GM12891 (cell line): ENCODE measurements around the gene SF3B3.
A peak's percentile ranks its signal among the peaks of the same experiment; 100 is the strongest.

Experiments
- DNase-seq: peaks from one replicate; pipeline ENCODE4 v3.0.0; 2011; ENCODE audit warnings: low spot score; ENCODE audit not compliant: insufficient read length
- FAIRE-seq: peaks from 2 replicates; lab custom pipeline; 2011; peaks lifted over from hg19 to GRCh38; lab: Jason Lieb, UNC
- PAX5 ChIP-seq: IDR thresholded peaks from 2 replicates; pipeline ENCODE4 v1.6.1; 2011; ENCODE audit warnings: low read length, moderate library complexity, mild to moderate bottlenecking; ENCODE audit not compliant: insufficient read depth, severe bottlenecking
- POLR2A ChIP-seq: IDR thresholded peaks from 2 replicates; pipeline ENCODE4 v1.6.1; 2011; ENCODE audit warnings: low read depth, low read length, control low read depth
- POLR2AphosphoS5 ChIP-seq: IDR thresholded peaks from 2 replicates; pipeline ENCODE4 v1.6.1; 2011; ENCODE audit warnings: low read depth, low read length, control low read depth
- POU2F2 ChIP-seq: IDR thresholded peaks from 2 replicates; pipeline ENCODE4 v1.6.1; 2011; ENCODE audit warnings: low read depth, mild to moderate bottlenecking, control low read depth, low read length, moderate library complexity
- SPI1 ChIP-seq: IDR thresholded peaks from 2 replicates; pipeline ENCODE4 v1.6.1; 2011; ENCODE audit warnings: low read depth, low read length, control low read depth
- TAF1 ChIP-seq: IDR thresholded peaks from 2 replicates; pipeline ENCODE4 v1.6.1; 2011; ENCODE audit warnings: low read depth, low read length, control low read depth

SF3B3 gene

DNA sequence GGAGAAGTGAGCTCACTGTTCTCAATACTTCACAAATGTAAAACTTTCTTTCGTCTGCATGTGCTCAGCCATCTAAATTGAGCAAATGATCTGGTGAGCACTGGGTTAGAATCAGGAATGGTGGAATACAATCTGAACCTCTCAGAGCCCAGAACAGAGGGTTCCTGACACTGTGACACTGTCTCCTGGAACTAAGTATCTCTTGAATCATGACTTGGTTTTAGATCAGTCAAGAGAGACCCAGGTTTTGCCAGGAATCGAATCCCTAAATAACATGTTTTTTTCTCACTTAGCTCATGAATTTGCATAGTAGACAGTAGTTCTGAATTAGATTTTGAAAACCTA lies 49.3 kb downstream of the SF3B3 start:
- DNase-seq (no peak), FAIRE-seq (no peak)
- TF ChIP-seq POU2F2 (no peak), SPI1 (no peak), PAX5 (no peak), TAF1 (no peak), POLR2A (no peak), POLR2AphosphoS5 (no peak)

GRCh38 chr16:70573451-70574121 lies 50.0 kb downstream of the SF3B3 start:
- no peak for DNase-seq
- TF ChIP-seq POLR2AphosphoS5 (0 out of 2 replicates have a peak, but pooled peaks have one; percentile 15), SPI1 (no peak), PAX5 (no peak), POU2F2 (no peak)
- no peak for FAIRE-seq

DNA sequence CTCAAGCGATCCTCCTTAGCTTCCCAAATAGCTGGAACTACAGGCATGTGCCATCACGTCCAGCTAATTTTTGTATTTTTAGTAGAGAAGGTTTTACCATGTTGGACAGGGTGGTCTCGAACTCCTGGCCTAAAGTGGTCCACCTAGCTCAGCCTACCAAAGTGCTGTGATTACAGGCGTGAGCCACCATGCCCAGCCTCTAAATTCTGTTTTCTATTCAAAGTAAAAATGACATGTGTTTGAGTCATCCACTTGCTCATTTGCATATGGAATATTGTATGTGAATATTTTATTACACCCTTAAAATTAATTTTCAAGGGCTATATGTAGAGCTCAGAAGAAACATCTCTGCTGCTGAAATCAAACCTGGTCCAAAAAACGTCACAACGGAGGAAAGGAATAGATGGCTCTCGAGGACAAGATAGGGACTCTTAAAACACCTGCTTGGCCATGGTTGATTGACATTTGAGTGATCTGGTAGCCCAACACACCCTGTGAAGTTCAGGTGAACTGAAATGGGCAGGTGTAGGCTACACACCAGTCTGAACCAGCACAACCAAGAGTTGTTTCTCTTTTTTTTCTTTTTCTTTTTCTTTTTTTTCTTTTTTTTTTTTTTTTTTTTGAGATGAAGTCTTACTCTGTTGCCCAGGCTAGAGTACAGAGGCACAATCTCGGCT lies 51.1 kb downstream of the SF3B3 start:
- TF ChIP-seq PAX5, result no peak
- no peak for TF ChIP-seq TAF1
- TF ChIP-seq POLR2AphosphoS5, result no peak
- FAIRE-seq (no peak), DNase-seq (no peak)

GRCh38 chr16:70575376-70575775 lies 51.8 kb downstream of the SF3B3 start:
- DNase-seq (no peak), FAIRE-seq (no peak)
- no peak for TF ChIP-seq PAX5
- no peak for TF ChIP-seq POLR2AphosphoS5
- TF ChIP-seq POLR2A, result 0 out of 2 replicates have a peak, but pooled peaks have one; percentile 0
- no peak for TF ChIP-seq POU2F2
- no peak for TF ChIP-seq SPI1

GRCh38 chr16:70576431-70577255 lies 53.0 kb downstream of the SF3B3 start:
- TF ChIP-seq SPI1 (0 out of 2 replicates have a peak, but pooled peaks have one; percentile 16), POLR2A (no peak), POU2F2 (no peak), TAF1 (no peak), POLR2AphosphoS5 (peak; percentile 68; the same call in 1 of the 2 replicates), PAX5 (no peak)
- DNase-seq (no peak), FAIRE-seq (peak; percentile 57)

DNA sequence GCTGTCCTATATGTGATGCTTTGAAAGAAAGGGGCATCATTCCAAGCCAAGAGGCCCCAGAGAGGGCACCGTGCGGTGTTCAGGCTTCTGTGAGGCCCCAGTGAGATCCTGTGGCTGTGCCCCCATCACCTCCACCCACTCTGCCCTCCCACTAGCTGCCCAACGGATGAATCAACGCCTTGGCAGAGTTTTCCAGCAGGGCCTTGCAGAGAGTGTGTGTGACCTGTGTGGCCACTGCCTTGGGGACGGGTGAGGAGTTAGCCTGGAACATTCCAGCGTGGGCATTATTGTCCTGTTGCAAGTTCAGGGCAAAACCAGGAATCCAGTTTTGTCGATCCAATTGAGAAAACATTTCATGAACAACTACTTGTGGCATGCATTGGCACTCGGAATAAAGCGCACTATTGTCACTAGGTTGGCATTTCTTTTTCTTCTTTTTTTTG lies 53.7 kb downstream of the SF3B3 start:
- FAIRE-seq, result no peak

GRCh38 chr16:70578035-70578434 lies 54.4 kb downstream of the SF3B3 start:
- DNase-seq (no peak), FAIRE-seq (no peak)
- no peak for TF ChIP-seq POLR2A
- no peak for TF ChIP-seq SPI1
- no peak for TF ChIP-seq PAX5
- TF ChIP-seq TAF1, result no peak
- TF ChIP-seq POU2F2, result no peak
- no peak for TF ChIP-seq POLR2AphosphoS5

More for the DNA sequence above, 53.7 kb downstream of the SF3B3 start:
- DNase-seq, result no peak
- TF ChIP-seq POLR2A (no peak), TAF1 (no peak), PAX5 (no peak), POLR2AphosphoS5 (no peak), POU2F2 (no peak), SPI1 (no peak)

DNA sequence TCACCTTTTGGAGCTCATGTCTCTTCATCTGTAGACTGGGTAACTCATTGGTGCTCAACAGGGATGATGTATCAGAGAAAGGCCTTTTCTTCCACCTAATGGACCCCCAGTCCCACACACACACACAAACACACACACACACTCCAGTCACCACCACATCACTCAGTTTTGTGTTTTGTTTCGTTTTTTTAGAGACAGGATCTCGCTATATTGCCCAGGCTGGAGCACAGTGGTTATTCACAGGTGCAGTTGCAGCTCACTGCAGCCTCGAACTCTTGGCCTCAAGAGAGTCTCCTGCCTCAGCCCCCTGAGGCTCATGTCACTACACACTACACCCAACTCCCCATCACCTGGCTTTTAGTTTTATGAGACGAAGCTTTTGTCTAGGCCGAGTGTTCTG lies 55.6 kb downstream of the SF3B3 start:
- DNase-seq (no peak), FAIRE-seq (no peak)
- TF ChIP-seq PAX5 (no peak), SPI1 (no peak), TAF1 (no peak), POLR2AphosphoS5 (no peak), POU2F2 (no peak), POLR2A (no peak)

DNA sequence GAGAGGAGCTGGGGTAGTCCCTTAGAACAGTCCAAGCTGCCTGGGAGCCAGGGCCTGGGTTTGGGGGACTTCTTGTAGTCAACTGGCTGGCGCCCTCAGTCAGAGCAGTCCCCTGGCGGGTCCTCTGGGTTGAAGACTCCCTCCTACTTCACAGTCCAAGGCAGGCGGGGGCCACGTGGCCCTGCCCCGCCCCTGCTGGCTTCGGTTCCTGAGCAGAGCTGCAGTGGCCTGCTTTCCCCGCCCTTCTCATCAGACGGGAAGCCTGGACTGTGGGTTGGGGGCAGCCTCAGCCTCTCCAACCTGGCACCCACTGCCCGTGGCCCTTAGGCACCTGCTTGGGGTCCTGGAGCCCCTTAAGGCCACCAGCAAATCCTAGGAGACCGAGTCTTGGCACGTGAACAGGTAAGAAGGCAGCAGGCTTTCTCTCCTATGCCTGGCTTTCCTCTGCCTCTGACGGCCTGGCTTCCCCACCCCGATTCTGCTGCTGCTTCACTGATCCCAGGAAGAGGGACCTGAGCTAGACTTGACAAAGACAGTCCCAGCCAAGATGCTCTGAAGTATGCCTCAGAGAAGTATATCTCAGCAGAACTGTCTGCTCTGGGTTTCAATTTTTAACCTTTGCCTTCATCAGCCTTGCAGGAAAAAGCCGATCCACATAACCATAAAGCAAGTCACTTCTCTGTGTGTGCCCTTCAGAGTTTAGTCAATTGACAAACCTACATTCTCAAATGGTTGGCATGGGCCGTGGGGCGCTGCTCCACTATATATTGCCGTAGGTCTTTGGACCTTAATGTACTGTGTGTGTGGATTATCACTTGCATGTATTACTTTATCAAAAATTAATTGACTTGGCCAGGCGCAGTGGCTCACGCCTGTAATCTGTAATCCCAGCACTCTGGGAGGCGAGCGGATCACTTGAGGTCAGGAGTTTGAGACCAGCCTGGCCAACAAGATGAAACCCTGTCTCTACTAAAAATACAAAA lies 56.3 kb downstream of the SF3B3 start:
- DNase-seq (no peak), FAIRE-seq (no peak)
- TF ChIP-seq POLR2A, result no peak
- no peak for TF ChIP-seq POLR2AphosphoS5
- no peak for TF ChIP-seq POU2F2
- no peak for TF ChIP-seq PAX5
